Measurements from ENCODE around the gene MMP11.

The MMP11 gene

DNA sequence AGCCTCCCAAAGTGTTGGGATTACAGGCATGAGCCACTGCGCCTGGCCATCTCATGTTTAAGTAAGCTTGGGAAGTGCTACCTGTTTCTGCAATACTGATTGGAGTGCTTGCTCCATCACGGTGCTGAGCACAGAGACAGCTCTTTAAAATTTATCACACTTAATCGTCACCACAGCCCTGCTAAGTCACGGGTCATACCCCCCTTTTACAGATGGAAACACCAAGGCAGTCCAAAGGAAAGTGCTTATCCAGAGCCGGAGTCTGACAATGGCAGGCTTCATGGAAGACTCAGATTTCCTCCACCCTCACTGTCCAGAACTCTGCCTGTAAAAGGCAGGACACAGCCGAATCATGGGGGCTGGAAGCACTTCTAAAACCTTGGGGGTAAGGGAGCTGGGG, 12.6 kb upstream of the MMP11 start:
- DNase-seq = no peak

GRCh38 chr22:23762842-23763578, 9.6 kb upstream of the MMP11 start, which contains the start of gene C22orf15:
Gene C22orf15, plus strand, starts transcription at chr22:23762990. Its CDS starts 317 bp downstream, at chr22:23763307.
- DNase-seq = no peak

- no peak for DNase-seq
These were observed 9.1 kb upstream of the MMP11 start for GRCh38 chr22:23763579-23763945.

DNA sequence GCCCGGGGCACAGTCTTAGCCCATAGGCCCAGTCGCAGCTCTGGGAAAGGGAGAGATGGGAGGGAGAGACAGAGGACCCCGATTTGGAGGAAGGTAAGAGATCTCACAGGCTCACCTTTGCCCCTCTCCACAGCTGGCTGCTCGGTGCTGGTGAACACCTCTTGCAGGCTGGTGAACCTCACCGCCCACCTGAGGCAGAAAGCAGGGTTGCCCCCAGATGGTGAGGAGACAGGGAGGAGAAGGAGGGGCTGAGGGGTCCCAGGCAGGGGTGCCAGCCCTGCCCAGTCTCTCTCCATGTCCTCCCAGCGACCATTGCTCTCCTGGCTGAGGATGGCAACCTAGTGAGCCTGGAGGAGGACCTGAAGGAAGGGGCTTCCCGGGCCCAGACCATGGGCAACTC, 8.7 kb upstream of the MMP11 start:
- DNase-seq = no peak

GRCh38 chr22:23764899-23765881, 7.5 kb upstream of the MMP11 start:
- DNase-seq = no peak

- no peak for DNase-seq
These were observed 5.4 kb upstream of the MMP11 start for GRCh38 chr22:23767303-23767672.

- peak; percentile 59 for DNase-seq
These were observed 4.7 kb upstream of the MMP11 start, which contains the start of gene CHCHD10 for GRCh38 chr22:23767673-23768548. Gene CHCHD10, minus strand, starts transcription at chr22:23767972. Its CDS starts 98 bp downstream, at chr22:23767874.

DNA sequence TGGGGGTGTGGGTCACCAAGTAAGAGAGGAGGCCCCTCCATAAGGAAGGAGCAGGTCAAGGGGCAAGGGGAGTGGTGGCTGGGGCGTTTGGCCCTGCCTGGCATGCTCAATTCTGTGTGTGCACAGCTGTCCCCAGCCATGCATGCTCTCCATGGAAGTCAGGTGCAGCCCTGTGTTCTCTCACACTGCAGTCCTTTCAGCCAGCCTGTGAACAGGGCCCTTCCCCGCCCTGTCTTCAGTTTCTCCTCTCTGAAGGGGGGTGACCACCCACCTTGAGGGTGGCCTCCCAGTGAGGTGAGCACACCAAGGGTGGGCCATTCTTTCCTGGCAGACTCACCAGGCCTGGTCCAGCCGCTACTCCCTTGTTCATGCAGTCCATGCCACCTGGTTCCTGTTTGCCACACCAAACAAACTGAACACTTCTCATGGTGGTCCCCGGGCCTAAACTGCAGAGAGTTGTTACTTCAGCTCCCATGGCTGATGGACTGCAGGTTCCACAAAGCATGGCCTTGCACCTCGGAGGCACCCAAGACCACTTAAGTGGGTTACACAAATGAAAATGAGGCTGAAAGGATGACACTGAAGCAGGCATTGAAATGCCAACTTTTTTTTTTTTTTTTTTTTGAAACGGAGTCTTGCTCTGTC, 3.2 kb upstream of the MMP11 start:
- no peak for DNase-seq

DNA sequence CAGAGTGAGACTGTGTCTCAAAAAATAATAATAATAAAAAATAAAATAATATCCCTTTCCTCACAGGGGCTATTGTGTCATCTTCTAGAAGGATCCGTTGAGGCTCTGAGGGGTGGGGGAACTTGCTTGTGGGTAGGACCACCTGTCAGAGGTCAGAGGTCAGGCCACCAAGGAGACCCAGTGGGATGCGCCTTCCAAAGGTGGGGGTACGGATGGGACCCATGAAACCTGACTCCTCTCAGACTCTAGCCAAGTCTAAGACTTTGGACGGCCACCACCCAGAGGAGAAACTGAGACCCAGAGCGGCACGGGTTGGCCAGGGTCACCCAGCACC, 367 bp upstream of the MMP11 start:
- no peak for DNase-seq

- no peak for DNase-seq
These were observed 949 bp downstream of the MMP11 start for GRCh38 chr22:23773483-23774113.

GRCh38 chr22:23774114-23774921, 1.7 kb downstream of the MMP11 start:
- DNase-seq = no peak

DNA sequence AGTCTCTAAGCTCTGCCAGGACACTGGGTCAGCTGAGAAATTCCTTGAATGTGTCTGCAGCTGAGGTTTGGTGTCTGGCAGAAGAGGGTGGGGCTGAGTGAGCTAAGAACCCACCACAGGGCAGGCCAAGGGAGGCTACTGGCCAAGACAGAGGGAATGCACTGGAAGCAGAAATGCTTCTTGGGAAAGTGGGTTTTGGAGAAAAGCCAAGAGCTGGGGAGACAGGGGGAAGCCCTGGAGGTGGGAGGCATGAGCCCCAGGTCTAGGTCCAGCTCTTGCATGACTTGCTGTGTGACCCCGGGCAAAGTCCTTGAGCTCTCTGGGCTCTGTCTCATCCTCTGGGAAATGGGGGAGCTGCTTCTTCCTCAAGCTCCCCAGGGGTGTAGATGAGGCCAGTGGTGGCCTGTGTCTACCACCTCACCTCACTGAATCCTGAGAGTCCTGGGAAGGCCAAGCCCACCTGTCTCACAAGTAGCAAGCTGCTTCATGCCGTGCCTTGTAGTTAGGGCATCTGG, 2.3 kb downstream of the MMP11 start:
- DNase-seq = no peak

DNA sequence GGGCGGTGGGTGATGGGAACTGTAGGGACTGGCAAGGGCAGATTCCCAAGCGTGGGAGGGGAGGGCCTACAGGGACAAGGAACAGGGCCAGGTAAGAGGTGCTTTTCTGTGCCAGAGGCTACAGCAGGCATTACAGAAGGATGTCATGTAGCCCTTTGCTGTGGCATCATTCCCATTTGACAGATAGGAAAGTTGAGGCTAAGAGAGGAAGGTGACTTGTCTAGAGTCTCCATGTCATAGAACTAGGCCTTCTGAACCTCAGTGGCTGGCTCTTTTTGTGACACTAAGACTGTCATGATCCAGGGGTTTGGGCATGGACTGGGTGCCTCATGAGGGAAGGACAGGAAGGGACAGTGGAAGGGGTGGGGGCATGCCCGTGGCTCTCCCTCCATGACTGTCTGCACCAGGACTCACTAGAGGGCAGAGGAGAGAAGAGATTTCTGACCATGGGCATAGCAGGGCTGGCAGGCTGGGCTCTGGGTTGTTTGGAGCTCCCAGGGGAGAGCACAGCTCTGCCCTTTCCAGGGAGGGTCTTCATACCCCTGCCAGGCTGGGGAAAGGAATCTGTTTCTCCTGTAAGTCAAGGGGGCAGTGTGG, 3.2 kb downstream of the MMP11 start:
- no peak for DNase-seq

DNA sequence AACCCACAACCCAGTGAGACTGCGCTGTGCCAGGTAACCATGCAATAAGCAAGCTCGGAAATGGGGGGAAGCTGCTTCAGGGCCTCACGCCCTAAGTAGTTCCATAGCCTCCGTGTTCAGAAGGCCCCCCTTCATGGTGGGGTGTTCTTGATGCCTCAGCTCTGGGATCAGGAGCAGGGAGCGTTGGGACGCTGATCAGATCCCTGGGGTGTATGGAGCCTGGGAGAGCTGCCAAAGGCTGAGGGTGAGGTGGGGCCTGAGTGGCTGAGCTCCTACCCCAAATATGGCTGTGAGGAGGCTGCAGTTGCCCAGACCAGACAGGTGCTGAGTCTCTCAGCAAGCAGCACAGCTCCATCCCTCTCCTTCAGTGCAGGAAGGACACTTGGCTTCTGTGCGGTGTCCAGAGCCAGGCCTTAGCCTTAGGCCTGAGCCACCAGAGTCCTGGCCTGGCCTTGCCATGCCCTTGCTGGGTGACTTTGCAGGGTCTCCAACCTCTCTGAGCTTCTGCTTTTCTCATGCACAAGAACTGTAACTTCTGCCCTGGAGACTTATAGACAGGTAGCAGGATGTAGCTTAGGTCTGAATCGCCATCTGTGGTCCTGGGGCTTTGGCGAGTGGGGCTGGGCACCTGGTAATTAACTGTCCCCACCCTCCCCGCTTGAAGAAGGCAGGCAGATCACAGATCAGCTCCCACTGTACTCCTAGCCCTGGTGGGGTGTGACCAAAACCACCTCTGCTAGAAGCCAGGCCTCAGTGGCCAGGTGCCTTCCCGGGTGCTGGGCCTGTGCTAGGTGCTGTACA, 5.3 kb downstream of the MMP11 start:
- no peak for DNase-seq

GRCh38 chr22:23778577-23778900, 5.9 kb downstream of the MMP11 start:
- DNase-seq = no peak

GRCh38 chr22:23779083-23779482, 6.4 kb downstream of the MMP11 start:
- no peak for DNase-seq

DNA sequence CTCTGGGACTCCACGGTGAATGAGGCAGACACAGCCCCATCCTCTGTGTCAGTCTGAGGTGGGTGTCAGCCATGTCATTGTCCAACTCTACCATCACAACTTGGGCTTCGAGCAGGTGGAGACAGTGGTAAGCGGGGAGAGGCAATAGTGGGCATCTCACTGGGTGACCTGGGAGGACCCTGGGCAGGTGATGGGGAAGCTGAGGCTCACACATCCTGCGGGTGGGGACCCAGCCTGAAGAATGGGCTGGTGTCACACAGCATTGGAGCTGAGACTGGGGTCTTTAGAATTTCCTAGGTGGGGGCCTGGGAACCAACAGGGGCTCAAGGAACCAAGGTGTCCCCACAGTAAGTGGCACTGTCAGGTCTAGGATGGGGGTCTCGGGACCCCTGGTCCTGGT, 7.1 kb downstream of the MMP11 start:
- no peak for DNase-seq

DNA sequence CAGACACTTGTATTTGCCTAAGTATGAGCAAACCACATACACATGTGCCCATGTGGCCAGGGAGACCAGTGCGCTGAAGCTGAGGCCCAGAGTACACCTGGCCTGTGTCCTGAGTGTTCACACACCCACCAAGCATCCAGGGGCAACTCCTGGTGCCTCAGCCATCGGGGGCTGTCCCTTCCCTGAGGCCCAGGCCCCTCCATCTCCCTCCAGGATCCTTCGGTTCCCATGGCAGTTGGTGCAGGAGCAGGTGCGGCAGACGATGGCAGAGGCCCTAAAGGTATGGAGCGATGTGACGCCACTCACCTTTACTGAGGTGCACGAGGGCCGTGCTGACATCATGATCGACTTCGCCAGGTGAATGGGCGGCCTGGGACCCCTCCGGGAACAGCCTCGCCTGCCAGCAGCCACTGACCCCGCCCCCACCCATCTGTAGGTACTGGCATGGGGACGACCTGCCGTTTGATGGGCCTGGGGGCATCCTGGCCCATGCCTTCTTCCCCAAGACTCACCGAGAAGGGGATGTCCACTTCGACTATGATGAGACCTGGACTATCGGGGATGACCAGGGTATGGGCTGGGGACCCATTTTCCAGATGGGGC, 7.6 kb downstream of the MMP11 start:
- DNase-seq = no peak

GRCh38 chr22:23781065-23781464, 8.4 kb downstream of the MMP11 start:
- no peak for DNase-seq
